HG03159 (cell line): Measurements from ENCODE around the gene ATP11A.
"Not testable (repeated sequence)": the region's sequence is repeated elsewhere in the genome, so short reads cannot be mapped to it uniquely, and the experiment has no call there.

Source experiments
- ATAC-seq: cut with Tn5 transposase; IDR thresholded peaks from one replicate; pipeline ENCODE4 v1.9.1; 2021; ENCODE audit warnings: mild to moderate bottlenecking, moderate library complexity; ENCODE audit not compliant: unreplicated experiment

Gene ATP11A

GRCh38 chr13:112833551-112834257 is 143.9 kb downstream of the ATP11A start:
- ATAC-seq, result no peak

GRCh38 chr13:112835344-112835743 is 145.5 kb downstream of the ATP11A start:
- ATAC-seq, result no peak

- no peak for ATAC-seq
Observed at GRCh38 chr13:112835796-112836195, 146.0 kb downstream of the ATP11A start.

- no peak for ATAC-seq
Observed at GRCh38 chr13:112836940-112837339, 147.1 kb downstream of the ATP11A start.

- ATAC-seq, result no peak
Observed at GRCh38 chr13:112837371-112838037, 147.7 kb downstream of the ATP11A start.

GRCh38 chr13:112838038-112838841 is 148.4 kb downstream of the ATP11A start:
- ATAC-seq, result no peak

- ATAC-seq, result no peak
Observed at GRCh38 chr13:112838842-112839117, 148.9 kb downstream of the ATP11A start.

- ATAC-seq, result no peak
Observed at GRCh38 chr13:112839356-112840105, 149.7 kb downstream of the ATP11A start.

GRCh38 chr13:112840472-112841302 is 150.8 kb downstream of the ATP11A start:
- no peak for ATAC-seq

GRCh38 chr13:112841303-112842015 is 151.6 kb downstream of the ATP11A start:
- ATAC-seq, result not testable (repeated sequence)

- no peak for ATAC-seq
Observed at GRCh38 chr13:112842343-112842856, 152.6 kb downstream of the ATP11A start.

- no peak for ATAC-seq
Observed at GRCh38 chr13:112842931-112843391, 153.1 kb downstream of the ATP11A start.

GRCh38 chr13:112843392-112844111 is 153.7 kb downstream of the ATP11A start:
- ATAC-seq, result no peak

- ATAC-seq, result no peak
Observed at GRCh38 chr13:112844411-112844810, 154.6 kb downstream of the ATP11A start.

GRCh38 chr13:112844879-112845278 is 155.0 kb downstream of the ATP11A start:
- ATAC-seq, result no peak

GRCh38 chr13:112845511-112846144 is 155.8 kb downstream of the ATP11A start:
- no peak for ATAC-seq

GRCh38 chr13:112846411-112847115 is 156.7 kb downstream of the ATP11A start:
- no peak for ATAC-seq

- no peak for ATAC-seq
Observed at GRCh38 chr13:112849500-112849899, 159.7 kb downstream of the ATP11A start.
